ENCODE data around the gene PAQR7. TPM values are rescaled to one million over a fixed set of nuclear protein-coding genes. Genes with fewer than 3 reads are reported as not detected.

Gene PAQR7
- total RNA-seq, 1 donor from 2014 or later: 15.1 TPM

- H3K27me3 ChIP-seq (ENCODE audit: insufficient read depth, low read length): no peaks in the 10 kb centered on the region
- H3K36me3 ChIP-seq (ENCODE audit: insufficient read depth, low read length): no peaks in the 10 kb centered on the region
- TF ChIP-seq CTCF (IDR thresholded peaks at IDR 0.05; ENCODE audit: insufficient read depth, low read depth, low read length): no peak
- TF ChIP-seq EZH2 (IDR thresholded peaks at IDR 0.05; ENCODE audit: insufficient read depth, low read length): no peak
- H3K4me3 ChIP-seq (ENCODE audit: insufficient read depth, low read depth, low read length): no peak overlapping the region
- H3K4me2 ChIP-seq (ENCODE audit: low read length): no peak overlapping the region
- H3K36me3 Mint-ChIP-seq (ENCODE audit: low read depth, unreplicated experiment): no peaks in the 10 kb centered on the region
- FAIRE-seq (no peak), DNase-seq (ENCODE audit: low read depth) (no peak)
- no peaks in the 10 kb centered on the region for H3K9me3 ChIP-seq (ENCODE audit: insufficient read depth, low read depth, low read length)
- H3K27ac Mint-ChIP-seq (ENCODE audit: unreplicated experiment): no peak overlapping the region
- H3K27ac ChIP-seq (ENCODE audit: low read depth, low read length): no peak overlapping the region
- H4K20me1 ChIP-seq (ENCODE audit: insufficient read depth, low read length): no peaks in the 10 kb centered on the region
- peaks cover 11% of the 10 kb centered on the region for H3K79me2 ChIP-seq (ENCODE audit: insufficient read depth, low read length)
- no peaks in the 10 kb centered on the region for H3K4me1 Mint-ChIP-seq (ENCODE audit: low read depth, unreplicated experiment)
- H2AFZ ChIP-seq (ENCODE audit: low read depth, low read length): no peak overlapping the region
- peaks cover 16% of the 10 kb centered on the region for H3K27me3 Mint-ChIP-seq (ENCODE audit: low read depth, unreplicated experiment)
- no peaks in the 10 kb centered on the region for H3K9me3 Mint-ChIP-seq (ENCODE audit: unreplicated experiment)
- H3K4me1 ChIP-seq (ENCODE audit: insufficient read depth, low read length): peaks cover 16% of the 10 kb centered on the region
- no peak overlapping the region for H3K4me3 Mint-ChIP-seq (ENCODE audit: unreplicated experiment)
- H3K9ac ChIP-seq (ENCODE audit: low read length): no peak overlapping the region
These were observed 3.2 kb upstream of the PAQR7 start for GRCh38 chr1:25878690-25879089.

GRCh38 chr1:25877155-25877554 lies 1.6 kb upstream of the PAQR7 start:
- Mint-ChIP-seq H3K9me3 (ENCODE audit: unreplicated experiment) (no peaks in the 10 kb centered on the region), H3K36me3 (ENCODE audit: low read depth, unreplicated experiment) (no peaks in the 10 kb centered on the region), H3K4me3 (ENCODE audit: unreplicated experiment) (no peak overlapping the region), H3K4me1 (ENCODE audit: low read depth, unreplicated experiment) (peaks cover 2% of the 10 kb centered on the region), H3K27ac (ENCODE audit: unreplicated experiment) (no peak overlapping the region), H3K27me3 (ENCODE audit: low read depth, unreplicated experiment) (peaks cover 16% of the 10 kb centered on the region)
- H3K9me3 ChIP-seq (ENCODE audit: insufficient read depth, low read depth, low read length): no peaks in the 10 kb centered on the region
- no peak overlapping the region for H3K9ac ChIP-seq (ENCODE audit: low read length)
- H3K4me3 ChIP-seq (ENCODE audit: insufficient read depth, low read depth, low read length): no peak overlapping the region
- FAIRE-seq: no peak
- H3K27me3 ChIP-seq (ENCODE audit: insufficient read depth, low read length): no peaks in the 10 kb centered on the region
- H3K79me2 ChIP-seq (ENCODE audit: insufficient read depth, low read length): peaks cover 26% of the 10 kb centered on the region
- TF ChIP-seq EZH2 (IDR thresholded peaks at IDR 0.05; ENCODE audit: insufficient read depth, low read length) (no peak), CTCF (IDR thresholded peaks at IDR 0.05; ENCODE audit: insufficient read depth, low read depth, low read length) (no peak)
- H3K36me3 ChIP-seq (ENCODE audit: insufficient read depth, low read length): no peaks in the 10 kb centered on the region
- no peak overlapping the region for H2AFZ ChIP-seq (ENCODE audit: low read depth, low read length)
- H4K20me1 ChIP-seq (ENCODE audit: insufficient read depth, low read length): peaks cover 4% of the 10 kb centered on the region
- no peak overlapping the region for H3K4me2 ChIP-seq (ENCODE audit: low read length)
- H3K27ac ChIP-seq (ENCODE audit: low read depth, low read length): no peak overlapping the region
- peaks cover 16% of the 10 kb centered on the region for H3K4me1 ChIP-seq (ENCODE audit: insufficient read depth, low read length)
- DNase-seq (ENCODE audit: low read depth): no peak

DNA sequence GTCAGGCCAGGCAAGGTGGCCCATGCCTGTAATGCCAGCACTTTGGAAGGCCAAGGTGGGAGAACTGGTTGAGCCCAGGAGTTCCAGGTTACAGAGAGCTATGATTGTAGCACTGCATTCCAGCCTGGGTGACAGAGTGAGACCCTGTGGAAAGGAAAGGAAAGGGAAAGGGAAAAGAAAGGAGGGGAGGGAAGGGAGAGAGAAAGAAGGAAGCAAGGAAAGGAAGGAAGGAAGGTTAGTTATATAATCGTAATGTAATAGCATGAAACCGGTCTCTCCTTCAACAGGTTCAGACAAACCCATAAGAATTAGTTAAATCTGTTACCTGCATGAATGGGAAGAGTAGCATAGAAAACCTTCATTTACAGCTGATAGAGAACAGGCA lies 1.2 kb upstream of the PAQR7 start:
- Mint-ChIP-seq H3K36me3 (ENCODE audit: low read depth, unreplicated experiment) (no peaks in the 10 kb centered on the region), H3K27me3 (ENCODE audit: low read depth, unreplicated experiment) (peaks cover 16% of the 10 kb centered on the region), H3K27ac (ENCODE audit: unreplicated experiment) (peak overlapping the region; percentile 75), H3K4me3 (ENCODE audit: unreplicated experiment) (peak overlapping the region; percentile 71), H3K4me1 (ENCODE audit: low read depth, unreplicated experiment) (peaks cover 2% of the 10 kb centered on the region), H3K9me3 (ENCODE audit: unreplicated experiment) (no peaks in the 10 kb centered on the region)
- no peak for DNase-seq (ENCODE audit: low read depth)
- peaks cover 29% of the 10 kb centered on the region for H3K79me2 ChIP-seq (ENCODE audit: insufficient read depth, low read length)
- H3K27ac ChIP-seq (ENCODE audit: low read depth, low read length): no peak overlapping the region
- no peak for FAIRE-seq
- peaks cover 16% of the 10 kb centered on the region for H3K4me1 ChIP-seq (ENCODE audit: insufficient read depth, low read length)
- no peak overlapping the region for H3K4me3 ChIP-seq (ENCODE audit: insufficient read depth, low read depth, low read length)
- H3K9me3 ChIP-seq (ENCODE audit: insufficient read depth, low read depth, low read length): no peaks in the 10 kb centered on the region
- no peak overlapping the region for H3K9ac ChIP-seq (ENCODE audit: low read length)
- H4K20me1 ChIP-seq (ENCODE audit: insufficient read depth, low read length): peaks cover 9% of the 10 kb centered on the region
- TF ChIP-seq CTCF (IDR thresholded peaks at IDR 0.05; ENCODE audit: insufficient read depth, low read depth, low read length) (no peak), EZH2 (IDR thresholded peaks at IDR 0.05; ENCODE audit: insufficient read depth, low read length) (no peak)
- no peaks in the 10 kb centered on the region for H3K36me3 ChIP-seq (ENCODE audit: insufficient read depth, low read length)
- no peaks in the 10 kb centered on the region for H3K27me3 ChIP-seq (ENCODE audit: insufficient read depth, low read length)
- H3K4me2 ChIP-seq (ENCODE audit: low read length): no peak overlapping the region
- no peak overlapping the region for H2AFZ ChIP-seq (ENCODE audit: low read depth, low read length)

Data from astrocyte (in vitro differentiated cells and primary cell).